GM21717 (cell line): ENCODE measurements around the gene KLF2.

ENCODE experiments used
- ATAC-seq: cut with Tn5 transposase; IDR thresholded peaks from one replicate; pipeline ENCODE4 v1.9.1; 2021; ENCODE audit warnings: mild to moderate bottlenecking, moderate library complexity; ENCODE audit not compliant: unreplicated experiment

Gene KLF2

DNA sequence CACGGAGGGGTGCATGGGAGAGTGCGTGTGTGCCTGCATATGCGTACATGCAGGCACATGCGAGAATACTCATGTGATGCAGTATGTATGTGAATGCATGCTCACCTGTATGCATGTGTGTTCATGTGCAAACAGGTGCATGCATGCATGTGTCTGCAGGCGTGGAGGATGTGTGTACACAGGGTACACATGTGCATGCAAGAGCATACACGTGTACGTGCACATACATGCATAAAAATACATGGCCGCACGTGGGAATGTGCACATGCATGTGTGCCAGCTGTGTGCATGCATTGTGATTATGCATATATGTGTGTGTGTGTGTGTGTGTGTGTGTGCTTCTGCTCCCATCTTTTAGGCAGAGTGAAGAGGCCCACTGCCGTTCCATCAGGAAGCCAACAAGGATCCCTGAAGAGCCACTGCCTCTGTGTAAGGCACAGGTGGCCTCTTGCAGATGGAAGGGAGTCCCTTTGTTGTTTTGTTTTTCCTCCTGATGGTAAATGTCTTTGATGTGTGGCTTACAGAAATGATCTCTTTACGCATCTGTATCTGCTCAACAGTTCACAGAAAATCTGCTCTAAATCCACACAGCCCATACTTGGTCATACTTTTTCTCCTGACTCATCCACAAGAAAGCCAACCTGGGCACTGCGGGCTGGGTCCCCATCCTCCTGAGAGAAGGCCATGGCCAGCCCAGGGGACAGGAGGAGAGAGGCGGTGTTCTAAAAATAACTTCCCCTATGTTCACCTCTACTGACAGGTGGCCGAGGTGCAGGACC lies 50.7 kb downstream of the KLF2 start:
- no peak for ATAC-seq

DNA sequence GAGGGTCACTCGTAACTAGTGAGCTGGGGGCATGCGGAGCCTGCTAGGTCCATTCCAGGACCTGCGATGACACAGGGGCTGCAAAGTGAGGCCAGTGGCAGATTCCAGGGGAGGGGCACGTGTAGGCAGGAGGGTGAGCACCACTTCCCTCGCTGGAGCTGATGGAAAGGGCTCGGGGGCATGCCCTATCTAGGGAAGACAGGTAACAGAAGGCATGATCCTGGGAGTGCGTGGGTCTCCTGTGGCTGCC lies 51.2 kb downstream of the KLF2 start:
- no peak for ATAC-seq

DNA sequence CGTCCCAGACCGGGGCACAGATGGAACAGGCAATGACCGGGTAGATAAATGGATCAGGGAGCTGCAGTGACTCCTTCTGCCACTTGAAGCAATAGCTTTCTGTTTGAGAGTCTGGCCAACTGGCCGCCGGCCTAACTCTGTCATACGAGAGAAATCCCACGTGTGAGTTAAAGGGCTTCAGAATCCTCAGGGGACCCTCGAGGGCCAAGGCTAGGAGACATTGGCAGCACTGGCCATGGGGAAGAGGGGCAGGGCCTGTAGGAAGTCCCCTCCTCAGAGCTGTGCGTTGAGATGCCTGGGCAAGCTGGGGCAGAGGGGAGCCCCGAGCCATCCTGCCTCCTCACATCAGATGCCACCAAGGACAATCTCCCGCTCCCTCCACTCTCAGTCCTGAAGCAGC lies 51.6 kb downstream of the KLF2 start:
- ATAC-seq, result no peak

DNA sequence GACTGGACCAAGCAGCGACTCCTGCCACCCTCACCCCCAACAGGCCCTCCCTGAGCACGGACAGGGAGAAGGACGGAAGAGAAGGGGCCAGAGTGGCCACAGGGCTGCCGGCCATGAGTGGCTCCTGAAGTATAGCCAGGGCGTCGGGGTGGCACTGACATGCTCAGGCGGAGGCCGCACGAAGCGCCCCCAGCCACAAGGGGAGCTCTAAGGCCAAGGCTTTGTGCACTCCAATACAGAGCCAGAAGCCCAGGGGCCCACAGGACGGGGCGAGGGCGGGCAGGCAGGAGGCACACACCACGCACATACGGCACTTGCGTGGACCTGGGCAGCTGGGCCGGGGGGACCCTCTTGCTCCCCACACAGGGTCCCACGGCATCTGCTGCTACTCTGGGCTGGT lies 52.0 kb downstream of the KLF2 start:
- no peak for ATAC-seq

DNA sequence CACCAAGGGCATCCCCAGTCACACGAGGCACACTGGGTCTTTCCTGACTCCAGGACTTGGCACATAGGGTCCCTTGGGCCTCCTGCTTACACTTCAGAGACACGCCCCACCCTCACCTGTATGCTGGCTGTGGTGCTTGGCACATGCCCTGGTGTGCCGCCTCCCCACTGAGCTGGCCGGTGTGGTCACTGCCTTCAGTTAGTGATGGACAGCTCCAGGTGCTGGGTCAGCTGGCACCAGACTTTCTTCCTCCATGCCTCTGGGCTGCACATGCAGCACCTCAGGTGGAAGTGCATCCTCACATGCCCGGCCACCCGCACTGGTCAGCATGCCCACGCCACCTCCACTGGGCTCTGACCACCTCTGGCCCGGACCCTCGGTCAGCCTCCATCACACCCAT lies 52.9 kb downstream of the KLF2 start:
- no peak for ATAC-seq
